Measurements from ENCODE around the gene ARID1A.

ARID1A gene

DNA sequence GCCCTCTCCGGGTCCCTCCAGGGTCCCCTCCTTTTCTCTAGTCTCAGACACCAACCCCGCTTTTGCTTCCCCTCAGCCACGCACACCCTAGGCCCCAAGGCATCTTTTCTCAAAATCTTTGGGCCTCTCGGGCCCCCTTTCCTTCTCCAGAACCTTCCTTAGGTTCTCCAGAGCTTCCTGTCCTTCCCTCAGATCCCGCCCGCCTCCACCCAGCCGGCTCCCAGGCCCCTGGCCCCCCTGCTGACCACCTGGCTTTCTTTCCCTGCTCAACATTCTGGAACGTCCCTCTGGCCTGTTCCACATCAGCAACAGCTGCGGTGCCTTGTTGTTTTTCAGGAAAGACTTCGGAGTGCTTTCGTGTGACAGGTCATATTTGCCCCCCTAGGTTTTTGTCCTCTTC lies 131.8 kb downstream of the ARID1A start:
- no peak for DNase-seq (ENCODE audit: low read depth)

DNA sequence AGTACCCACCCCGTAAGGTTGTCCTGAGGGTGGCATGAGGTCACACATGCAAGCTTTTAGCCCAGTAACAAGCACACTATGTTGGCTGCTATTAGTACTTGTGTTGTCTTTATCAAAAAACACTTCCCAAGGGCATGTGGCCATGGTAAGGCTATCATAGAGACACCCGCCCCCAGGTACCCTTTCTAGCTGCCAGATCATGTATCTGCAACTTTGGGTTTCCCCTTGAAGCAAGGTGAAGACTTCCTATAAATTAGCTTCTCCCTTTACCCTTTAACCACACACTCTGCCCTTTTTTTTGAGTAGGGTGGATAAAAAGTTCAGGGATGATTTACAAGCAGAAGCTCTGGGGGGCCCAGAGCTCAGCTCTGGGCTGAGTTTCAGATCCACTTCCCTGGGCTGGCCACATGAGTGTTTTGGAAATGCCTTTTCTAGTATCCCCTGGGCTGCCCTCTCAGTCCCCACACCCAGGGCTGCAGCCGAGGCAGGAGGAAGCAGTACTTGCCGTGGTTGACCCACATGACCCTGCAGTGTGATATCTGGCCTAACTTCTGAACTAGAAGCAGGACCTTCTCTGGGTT lies 132.7 kb downstream of the ARID1A start:
- DNase-seq (ENCODE audit: low read depth): no peak

DNA sequence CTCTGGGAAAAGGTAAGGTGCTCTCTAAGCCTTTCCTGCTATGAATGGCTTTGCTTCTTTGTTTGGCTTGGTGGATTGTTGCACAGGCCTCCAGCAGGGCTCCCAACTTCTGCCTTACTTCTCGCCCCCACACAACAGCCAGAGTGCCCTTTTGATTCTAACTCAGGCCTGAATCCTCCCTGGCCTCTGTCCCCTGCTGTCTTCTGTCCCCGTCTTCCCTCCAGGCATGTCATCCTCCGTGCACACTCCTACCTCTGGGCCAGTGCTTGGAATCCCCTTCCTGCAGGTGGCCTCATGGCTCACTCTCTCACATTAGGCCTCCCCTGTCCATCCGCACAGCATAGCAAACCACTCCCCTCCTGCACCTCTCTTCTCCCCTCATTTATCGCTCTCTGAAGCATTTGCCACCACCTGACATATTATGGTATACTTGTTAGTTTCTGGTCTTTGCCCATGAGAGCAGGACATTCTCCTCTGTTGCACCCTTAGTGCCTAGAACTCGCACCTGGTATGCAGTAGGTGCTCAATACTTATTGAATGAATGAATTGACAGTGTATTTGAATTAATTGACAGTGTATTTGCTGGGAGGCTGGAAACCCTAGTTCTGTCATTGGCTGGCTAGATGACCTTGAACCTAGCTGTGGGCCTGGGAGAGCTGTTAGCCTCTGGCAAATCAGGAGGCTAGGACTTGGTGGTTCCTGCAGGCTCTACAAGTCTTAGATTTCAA lies 133.5 kb downstream of the ARID1A start:
- no peak for DNase-seq (ENCODE audit: low read depth)

DNA sequence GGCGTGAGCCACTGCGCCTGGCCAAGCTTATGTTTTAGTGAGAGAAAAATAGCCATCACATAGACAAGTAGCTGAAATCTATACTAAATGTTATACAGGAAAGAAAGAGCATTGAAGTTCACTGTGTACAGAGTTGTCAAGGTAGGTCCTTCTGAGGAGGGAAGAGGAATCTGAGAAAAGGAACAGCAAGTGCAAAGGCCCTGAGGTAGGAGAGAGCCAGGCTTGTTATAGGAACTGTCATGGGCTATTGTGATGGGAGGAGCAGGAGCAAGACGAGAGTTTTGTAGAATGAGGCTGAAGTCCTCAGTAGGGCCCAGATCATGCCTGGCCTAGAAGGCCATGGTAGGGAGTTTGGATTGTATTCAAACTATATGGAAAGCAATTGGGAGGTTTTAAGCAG lies 135.2 kb downstream of the ARID1A start:
- no peak for DNase-seq (ENCODE audit: low read depth)
